D721Med (cell line): ENCODE measurements around the gene PLEKHG1.

ENCODE experiments used
- DNase-seq: peaks from one replicate; pipeline ENCODE4 v3.0.0; 2011; ENCODE audit warnings: low spot score; ENCODE audit not compliant: insufficient read length
- FAIRE-seq: peaks from 2 replicates; lab custom pipeline; 2011; peaks lifted over from hg19 to GRCh38; lab: Jason Lieb, UNC
- TF ChIP-seq, protein P1 (sequence below): IDR thresholded peaks from 2 replicates; pipeline ENCODE4 v1.5.1; 2012; ENCODE audit warnings: mild to moderate bottlenecking, control low read depth; ENCODE audit not compliant: insufficient read depth; ENCODE audit errors: missing control alignments

PLEKHG1 gene

DNA sequence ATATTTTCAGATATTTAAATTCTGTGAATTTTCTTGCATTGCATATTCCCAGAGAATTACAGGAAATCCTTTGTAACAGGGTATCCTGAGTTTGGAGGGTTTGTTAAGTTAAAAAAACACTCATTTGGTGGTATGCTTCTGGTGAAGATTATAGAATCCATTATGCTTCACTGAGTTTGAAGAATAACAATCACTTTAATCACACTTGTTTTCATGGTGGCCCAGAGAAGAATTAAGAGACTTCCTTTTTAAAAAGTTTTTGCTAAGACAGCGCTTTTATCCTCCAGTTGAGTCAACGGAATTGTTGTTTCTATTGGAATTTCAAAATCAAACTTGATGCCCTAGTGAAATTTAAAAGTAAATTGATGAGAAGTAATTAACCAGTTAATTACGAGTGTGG, 17.4 kb downstream of the PLEKHG1 start:
- TF ChIP-seq, protein P1, sequence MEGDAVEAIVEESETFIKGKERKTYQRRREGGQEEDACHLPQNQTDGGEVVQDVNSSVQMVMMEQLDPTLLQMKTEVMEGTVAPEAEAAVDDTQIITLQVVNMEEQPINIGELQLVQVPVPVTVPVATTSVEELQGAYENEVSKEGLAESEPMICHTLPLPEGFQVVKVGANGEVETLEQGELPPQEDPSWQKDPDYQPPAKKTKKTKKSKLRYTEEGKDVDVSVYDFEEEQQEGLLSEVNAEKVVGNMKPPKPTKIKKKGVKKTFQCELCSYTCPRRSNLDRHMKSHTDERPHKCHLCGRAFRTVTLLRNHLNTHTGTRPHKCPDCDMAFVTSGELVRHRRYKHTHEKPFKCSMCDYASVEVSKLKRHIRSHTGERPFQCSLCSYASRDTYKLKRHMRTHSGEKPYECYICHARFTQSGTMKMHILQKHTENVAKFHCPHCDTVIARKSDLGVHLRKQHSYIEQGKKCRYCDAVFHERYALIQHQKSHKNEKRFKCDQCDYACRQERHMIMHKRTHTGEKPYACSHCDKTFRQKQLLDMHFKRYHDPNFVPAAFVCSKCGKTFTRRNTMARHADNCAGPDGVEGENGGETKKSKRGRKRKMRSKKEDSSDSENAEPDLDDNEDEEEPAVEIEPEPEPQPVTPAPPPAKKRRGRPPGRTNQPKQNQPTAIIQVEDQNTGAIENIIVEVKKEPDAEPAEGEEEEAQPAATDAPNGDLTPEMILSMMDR = no peak
- DNase-seq (no peak), FAIRE-seq (no peak)

GRCh38 chr6:150617496-150618460, 18.1 kb downstream of the PLEKHG1 start:
- TF ChIP-seq, protein P1 = no peak
- no peak for DNase-seq
- no peak for FAIRE-seq

GRCh38 chr6:150619275-150619674, 19.6 kb downstream of the PLEKHG1 start:
- FAIRE-seq (no peak), DNase-seq (no peak)
- TF ChIP-seq, protein P1 = no peak

DNA sequence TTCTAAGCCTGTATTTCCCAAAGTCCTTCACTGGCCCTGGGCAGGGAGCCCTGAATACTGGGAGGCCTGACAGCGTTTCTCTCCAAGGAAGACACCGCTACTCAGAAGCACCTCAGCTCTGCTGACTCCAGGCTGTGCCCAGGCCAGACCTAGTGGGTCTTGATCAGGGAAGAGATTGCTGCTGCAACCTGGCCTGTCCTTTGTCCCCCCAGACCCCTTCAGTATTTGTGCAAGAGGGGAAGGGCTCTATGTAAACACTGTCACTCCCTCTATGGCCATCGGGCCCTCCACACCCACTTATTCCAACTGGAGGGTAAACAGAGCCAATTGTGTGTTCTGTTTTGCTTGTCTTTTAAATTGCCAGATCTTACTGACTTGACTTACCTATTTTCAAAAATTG, 20.6 kb downstream of the PLEKHG1 start:
- TF ChIP-seq, protein P1 = no peak
- FAIRE-seq (no peak), DNase-seq (no peak)

DNA sequence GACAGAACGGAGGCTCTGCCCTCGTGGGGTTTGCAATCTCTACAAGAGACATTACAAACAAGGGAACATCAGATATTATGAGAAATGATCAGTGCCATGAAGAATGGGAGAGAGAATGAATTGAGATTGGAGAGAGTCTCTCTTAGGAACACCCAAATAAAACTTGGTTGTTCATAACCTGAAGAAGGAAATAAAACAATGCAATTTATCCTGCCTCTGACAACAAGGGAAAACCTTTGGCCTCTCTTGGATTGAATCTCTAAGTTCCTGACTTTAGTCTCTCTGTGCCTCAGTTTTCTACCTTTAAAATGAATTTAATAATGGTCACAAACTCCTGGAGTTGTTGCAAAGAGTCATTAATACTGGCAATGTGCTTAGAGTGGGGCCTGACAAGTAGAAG, 21.1 kb downstream of the PLEKHG1 start:
- FAIRE-seq = no peak
- TF ChIP-seq, protein P1 = no peak
- no peak for DNase-seq

GRCh38 chr6:150622476-150622875, 22.8 kb downstream of the PLEKHG1 start:
- no peak for DNase-seq
- no peak for FAIRE-seq
- TF ChIP-seq, protein P1 = no peak
